Globus pallidus (tissue), 1 donor: ENCODE results near the gene PRCD.

ENCODE experiments used
- DNase-seq: peaks from one replicate; pipeline ENCODE4 v3.0.0-alpha.2; 2015; ENCODE audit warnings: low spot score

The PRCD gene

DNA sequence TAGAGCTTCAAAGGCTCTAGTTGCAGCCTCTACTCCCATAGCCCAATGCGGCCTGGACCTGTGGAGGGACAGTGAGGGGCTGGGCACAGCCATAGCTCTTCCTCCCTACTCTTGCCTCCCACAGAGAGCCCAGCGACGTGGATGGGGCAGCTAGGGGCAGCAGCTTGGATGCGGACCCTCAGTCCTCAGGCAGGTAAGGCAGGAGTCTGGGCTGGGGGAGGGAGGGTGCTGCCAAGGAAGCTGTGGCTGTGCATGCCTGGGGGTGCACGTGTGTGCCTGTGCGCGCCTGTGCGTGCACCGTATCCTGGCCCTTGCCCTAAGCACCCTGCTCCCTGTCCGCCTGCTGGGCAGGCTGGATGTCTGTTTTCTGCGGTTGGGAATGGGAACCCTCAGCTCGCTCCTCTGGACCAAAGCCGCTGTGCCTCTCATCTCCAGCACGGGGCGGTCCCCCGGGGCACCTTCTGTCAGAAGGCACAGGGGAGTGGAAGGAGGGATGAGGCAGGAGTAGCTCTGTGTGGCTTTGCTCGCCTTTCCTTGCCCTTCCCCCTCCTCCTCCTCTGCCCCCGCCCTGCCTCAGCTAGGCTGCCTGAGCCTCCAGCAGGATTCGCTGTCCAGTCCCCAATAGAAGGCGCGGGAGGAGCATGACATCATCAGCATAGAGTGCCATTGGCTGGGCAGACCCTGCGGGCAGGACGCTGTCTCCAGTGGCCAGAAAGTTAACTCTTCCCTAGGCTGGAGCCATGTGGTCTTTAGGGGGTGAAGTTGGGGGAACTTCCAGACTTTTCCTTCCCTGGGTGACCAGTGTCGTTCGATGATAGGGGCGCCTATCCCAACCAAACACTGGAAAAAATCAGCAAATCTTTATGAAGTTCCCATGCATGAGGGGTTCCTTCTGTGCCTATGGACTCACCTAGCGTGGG lies 797 bp downstream of the PRCD start:
- peak; percentile 98 for DNase-seq

DNA sequence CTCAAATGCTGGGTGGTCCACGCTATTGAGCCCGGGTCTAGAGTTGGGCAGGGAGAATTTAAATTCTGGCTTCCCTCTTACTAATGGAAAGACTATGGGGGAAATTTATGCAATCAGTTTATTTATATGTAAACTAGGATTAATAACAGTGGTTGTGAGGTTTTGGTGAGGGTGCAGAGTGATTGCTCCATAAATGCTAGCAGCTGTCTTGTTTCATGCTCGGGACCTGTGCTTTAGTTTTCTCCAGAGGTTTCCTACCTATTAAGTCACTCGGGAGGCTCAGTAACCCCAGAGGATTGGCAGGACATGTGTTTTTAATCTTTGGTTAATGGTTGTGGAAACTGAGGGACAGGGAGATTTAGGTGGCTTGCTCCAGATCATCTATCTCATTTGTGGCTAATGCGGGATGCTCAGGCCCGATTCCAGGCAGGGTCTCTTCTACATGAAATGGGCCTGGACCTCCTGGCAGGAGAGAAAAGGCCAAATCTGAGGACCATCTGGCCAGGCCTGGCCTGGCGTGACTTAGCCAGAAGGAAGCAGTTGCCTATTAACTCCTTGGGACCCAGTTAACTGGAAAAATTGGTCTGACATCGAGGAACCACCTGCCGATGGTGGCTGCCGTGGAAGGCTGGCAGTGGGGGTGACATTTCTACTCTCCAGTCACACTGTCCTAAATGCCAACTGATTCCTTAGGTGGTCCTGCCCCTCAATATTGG lies 2.1 kb downstream of the PRCD start:
- no peak for DNase-seq

DNA sequence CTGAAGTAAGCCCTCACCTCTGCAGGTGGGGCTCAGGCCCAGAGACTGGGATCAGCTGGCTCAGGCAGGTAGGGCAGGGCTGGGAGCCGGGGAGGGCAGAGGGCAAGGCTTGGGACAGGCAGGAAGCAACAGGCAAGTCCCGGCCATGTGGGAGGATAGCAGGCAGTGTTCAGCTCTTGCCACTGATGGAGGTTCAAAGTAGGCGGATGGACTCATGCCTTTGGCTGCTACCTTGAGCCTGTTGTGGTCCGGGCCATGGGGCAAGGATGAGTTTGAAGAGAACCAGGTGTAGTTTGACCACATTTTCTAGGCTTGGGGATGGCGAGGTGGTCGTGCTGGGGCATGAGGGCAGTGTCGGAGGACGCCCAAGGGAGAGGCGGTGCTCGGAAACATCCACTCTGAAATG lies 2.7 kb downstream of the PRCD start:
- no peak for DNase-seq

DNA sequence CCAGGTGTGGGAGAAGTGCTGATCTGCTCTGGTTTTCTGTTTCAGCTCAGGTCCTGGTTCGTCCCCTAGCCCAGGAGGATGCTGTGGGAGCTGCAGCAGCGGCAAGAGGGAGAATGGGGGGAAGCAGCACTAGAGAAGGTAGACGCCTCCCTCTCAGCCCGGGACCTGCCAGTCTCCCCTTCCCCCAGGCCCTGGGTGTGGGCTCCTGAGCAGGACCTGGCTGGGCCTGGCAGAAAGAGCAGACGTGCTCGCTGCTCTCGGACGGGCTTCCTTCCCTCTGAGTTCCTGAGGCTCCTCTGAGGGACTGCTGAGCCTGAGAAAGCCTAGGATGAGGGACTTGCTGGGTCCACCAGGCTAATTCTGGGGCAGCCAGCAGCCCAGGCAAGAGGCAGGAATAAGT lies 3.1 kb downstream of the PRCD start:
- DNase-seq = no peak

DNA sequence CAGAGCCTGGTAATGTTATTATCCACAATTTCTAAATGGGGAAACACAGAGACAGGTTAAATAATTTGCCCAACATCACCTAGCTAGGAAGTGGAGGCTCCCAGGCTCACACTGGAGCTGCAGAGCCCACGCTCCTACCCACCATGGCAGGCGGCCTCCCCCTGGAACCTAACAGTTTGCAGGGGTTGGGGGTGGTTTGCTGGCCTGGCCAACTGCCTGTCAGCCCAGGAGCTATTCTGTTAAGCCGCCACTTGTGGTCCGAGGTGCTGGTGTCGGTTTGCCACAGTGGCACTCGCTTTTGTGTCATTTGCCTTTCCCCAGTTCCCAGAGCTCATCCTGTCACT lies 3.6 kb downstream of the PRCD start:
- no peak for DNase-seq

DNA sequence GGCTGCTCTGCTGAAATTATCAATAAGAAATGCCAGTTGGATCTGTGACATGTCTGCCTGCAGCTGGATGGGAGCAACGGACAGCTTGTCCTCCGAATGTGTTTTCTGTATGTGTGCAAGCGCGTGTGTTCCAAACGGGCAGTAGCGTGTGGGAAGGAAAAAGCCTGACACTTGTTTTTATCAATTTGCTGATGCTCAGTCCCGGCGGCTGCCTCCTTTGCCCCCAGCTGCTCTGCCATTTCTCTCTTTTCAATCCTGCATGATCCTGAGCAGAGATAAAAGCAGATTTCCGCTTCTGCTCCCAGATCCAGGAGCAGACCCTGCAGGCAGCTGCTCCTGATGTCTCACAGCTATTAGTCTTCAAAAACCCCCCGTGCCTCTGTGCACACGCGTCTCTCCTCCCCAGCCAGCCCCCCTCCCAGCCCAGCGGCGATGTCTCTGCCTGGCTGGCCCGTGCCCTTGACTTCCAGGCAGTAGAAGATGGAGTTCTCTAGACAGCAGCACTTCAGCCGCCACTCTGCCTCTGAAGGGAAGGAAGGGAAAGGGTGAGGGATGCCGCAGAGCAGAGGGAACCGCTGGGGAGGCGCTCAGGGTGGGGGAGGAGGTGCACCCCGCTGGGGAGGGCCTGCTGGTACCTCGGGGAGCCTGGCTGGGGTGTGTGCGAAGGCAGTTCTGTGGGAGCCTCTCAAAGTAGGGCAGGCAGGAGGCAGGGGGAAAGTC lies 4.1 kb downstream of the PRCD start:
- peak; percentile 82 for DNase-seq

DNA sequence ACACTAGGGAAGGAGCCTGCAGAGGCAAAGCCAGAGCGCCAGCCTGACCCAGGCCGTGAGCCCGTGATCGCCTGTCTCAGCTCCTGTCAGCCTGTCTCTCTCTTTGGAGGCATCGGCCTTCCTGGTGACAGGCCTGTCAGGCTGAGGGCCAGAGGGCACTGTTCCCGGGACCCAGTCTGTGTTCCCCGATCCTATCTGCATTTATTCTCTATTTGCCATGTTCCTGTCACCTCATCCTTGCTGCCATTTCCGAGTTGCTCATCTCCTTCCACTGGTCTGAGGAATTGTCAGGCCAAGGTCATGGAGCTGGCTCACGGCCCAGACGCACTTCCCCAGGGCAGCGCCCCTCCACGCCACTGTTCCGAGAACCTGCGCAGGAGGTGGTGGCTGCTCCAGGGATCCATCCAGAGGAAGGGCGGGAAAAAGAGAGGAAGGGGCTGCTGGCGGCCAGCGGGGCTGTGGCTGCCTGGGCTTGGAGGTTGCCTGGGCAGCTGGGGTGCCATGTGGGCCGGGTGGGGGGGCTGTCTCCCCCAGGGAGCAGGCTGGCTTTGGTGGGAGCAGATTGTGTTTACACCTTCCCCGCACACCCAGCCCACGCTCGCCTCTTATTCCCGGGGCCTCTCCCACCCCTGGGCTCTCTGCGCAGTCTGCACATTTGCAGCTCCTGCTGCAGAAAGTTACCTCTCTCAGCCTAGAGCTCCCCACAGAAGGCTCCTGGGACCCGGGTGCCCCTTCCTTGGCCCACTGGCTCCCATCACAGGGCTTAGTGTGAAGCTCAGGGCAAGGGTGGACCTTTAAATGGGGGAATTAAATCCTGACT lies 4.9 kb downstream of the PRCD start:
- DNase-seq = no peak

DNA sequence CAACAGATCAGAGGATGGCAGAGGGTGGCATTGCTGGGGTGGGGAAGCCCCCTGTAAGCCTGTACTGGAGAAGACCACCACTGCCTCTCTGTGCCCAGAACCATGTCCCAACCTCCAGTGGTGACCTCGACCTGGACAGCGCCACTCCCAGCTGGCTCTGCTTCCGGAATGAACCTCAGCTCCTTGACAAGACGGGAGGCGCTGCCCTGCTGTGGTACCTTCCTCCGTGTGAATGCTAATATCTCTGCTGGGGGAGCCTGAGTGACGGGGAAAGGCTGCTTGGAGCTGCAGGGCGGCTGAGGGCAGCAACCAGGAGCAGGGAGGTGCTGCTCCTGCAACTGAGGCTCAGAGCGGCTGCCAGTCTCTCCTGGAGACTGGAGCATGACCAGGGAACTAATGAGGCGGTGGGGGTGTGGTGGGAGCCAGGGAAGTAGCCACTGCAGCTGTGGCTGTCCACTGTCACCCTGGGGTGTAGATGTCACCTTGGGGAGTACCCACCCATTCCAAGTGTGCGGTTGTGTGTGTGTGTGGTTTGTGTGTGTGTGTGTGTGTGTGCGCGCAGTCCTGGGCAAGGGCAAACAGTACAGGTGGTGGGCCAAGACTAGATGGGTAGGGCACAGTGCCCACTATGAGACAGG lies 6.2 kb downstream of the PRCD start:
- no peak for DNase-seq

DNA sequence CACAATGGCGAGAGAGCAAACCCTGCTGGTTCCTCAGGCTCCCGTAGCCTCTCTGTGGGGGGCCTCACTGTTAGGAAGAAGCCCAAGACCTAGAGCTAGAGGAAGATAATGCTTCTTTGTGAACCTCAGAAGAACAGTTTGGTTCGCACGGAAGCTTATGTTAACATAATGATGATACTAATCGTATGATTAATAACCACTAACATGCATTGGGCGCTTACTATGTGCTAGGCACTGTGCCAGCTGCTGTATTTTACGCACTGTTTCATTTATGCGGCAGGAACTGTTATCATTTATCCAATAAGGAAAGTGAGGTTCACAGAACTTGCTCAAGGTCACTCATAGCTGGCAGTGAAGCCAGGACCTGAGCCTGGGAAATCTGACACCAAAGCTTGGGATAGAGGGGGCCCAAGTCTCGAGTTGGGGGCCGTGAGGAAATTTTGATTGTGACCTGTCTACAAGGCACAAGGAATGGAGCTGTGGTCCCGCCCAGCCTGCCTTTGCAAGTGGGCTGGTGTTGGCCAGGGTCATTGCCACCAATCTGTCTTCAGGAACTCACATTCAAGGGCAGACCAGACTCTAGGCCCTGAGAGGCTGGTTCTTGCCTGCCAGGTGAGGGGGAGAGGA lies 6.8 kb downstream of the PRCD start:
- DNase-seq = no peak

DNA sequence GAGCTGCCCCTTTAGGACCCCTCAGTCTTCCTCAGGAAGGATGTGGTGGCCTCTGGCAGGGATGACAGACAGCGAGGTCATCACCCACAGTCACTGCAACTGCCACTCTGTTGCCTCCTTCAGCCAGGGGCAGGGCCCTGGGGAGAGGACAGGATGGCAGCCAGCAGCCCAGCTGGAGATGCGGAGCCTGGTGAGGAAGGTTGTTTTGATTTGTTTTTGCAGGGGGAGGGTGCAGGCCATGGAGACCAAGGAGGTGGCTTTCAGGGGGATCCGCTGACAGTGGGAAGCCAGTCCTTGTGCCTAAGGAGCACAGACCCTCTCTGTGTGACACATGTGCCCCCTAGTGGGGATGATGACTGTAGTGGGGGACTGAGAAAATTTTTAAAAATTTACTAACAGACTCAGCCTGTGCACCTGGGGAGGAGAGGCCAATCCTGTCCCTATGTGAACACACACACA lies 7.4 kb downstream of the PRCD start:
- peak; percentile 71 for DNase-seq

DNA sequence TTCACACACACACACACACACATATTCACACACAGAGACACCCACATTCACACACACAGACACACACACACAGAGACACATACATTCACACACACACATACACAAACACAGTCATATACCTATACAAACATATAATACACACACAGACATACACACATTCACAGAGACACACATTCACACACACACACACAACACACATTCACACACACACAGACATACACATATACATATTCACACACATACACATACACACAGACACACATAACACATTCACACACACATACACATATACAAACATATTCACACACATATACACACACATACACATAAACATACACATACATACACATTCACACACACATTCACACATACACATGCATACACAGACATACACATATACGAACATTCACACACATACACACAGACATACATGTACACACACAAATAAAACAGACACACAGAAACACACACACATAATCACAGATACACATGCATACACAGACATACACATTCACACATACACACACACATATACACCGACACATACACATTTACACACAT lies 7.9 kb downstream of the PRCD start:
- DNase-seq = no peak

DNA sequence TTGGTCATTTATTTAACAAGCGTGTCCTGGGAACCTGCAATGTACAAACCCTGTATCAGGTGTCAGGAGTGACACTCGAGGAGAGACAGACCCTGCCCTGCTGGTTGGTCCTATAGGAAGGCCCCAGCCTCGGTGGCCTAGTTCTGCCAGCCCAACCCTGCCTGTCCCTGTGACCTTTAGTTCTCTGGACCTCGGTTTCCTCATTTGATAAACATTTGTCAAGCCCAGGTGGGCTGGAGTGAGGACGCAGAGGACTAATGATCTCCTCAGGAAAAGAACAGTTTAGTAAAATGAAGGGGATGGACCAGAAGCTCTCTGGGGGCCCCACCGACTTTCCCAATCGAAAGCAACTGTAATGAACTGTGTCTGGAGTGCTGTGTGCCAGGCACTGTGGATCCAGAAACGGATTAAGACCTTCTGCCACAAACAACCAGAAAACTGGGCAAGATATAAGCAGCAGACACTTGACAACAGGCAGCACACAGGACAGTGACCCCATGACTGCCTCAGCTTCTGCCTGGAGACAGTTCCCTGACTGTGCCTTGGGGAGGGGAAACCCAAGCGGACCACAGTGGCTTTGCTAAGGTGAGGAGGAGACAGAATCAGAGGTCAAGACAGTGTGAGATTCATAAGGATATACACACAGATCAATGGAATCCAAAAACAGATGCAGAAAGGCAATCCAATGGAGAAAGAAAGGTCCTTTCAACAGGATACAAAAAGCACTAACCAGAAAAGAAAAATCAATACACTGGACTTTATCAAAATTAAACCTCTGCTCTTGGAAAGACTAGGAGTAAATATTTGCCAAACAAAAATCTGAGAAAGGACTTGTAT lies 8.8 kb downstream of the PRCD start:
- no peak for DNase-seq

DNA sequence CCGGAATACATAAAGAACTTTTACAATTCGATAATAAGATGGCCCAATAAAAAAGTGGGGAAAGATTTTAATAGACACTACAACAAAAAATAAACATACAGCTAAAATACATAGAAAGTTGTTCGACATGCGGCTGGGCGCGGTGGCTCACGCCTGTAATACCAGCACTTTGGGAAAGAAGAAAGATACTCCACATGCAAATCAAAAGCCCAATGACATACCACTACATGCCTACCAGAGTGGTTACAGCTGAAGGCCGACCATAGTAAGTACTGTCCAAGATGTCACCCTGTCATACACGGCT lies 9.3 kb downstream of the PRCD start:
- no peak for DNase-seq

DNA sequence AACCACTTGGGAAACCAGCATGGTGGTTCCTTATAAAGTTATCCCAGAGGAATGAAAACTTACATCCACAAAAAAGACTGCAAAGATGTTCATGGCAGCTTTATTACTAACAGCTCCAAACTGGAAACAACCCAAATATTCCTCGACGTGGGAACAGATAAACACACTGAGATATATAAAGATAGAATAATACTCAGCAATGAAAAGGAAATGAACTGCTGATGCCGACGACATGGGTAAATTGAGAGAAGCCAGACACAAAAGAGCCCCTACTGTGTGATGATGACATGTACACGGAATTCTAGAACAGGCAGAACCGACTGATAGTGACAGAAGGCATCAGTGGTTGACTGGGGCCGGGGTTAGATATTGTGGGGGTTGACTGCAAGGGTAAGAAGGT lies 9.7 kb downstream of the PRCD start:
- DNase-seq = no peak

DNA sequence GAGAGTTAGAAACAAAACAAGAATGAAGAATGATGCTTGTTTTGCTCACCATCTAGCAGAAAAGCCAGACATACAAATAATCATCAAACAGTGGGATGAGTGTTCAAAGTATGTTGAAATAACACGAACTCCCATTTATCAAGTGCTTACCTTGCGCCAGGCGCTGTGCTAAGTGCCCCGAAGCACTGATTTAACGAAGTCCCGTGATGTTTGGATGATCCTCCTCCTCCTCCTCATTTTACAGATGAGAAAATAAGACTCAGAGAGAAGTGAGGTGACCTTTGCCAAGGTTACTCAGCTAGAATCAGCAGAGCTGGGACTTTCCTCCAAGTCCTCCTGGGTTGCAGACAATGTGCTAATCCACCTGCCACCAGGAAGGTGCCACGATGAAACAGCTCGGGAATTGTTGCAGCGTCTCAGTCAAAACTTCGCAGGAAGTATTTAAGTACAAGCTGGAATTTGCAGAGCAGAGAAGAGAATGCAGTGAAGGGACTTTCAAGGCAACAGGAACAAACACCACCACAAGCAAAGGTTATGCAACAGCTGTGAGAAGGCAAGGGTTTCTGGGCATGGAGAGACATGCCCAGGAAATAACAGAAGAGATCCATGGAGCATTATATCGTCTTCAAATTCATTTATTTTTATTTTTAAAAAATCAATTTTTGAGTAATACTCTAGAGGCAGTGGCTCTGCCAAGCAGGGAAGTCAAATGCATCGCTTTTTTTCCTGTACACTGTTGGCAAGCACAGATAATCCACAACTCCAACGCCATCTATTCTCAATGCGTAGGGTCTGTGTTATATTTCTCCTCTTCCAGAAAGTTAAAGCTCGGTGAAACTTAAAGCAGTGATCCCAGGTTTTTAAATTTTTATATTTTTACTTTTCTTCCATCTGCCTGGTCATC lies 11.1 kb downstream of the PRCD start:
- no peak for DNase-seq

DNA sequence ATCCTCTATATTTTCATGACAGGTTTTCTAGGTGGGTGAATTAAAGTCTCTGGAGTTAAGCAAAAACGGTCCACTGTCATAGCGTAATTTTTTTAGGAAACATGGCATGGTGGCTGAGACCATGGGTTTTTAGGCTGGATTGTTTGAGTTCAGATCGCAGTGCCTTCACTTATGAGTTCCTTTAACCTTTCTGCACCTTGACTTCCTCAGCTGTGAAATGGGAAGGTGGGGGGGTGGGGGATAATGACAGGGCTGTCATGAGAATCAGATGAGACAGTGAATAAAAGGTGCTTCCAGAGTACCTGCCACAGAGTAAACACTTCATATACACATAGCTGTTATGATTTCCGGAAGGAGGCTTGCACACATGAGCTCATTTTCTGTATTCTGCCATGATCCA lies 11.8 kb downstream of the PRCD start:
- DNase-seq = no peak

DNA sequence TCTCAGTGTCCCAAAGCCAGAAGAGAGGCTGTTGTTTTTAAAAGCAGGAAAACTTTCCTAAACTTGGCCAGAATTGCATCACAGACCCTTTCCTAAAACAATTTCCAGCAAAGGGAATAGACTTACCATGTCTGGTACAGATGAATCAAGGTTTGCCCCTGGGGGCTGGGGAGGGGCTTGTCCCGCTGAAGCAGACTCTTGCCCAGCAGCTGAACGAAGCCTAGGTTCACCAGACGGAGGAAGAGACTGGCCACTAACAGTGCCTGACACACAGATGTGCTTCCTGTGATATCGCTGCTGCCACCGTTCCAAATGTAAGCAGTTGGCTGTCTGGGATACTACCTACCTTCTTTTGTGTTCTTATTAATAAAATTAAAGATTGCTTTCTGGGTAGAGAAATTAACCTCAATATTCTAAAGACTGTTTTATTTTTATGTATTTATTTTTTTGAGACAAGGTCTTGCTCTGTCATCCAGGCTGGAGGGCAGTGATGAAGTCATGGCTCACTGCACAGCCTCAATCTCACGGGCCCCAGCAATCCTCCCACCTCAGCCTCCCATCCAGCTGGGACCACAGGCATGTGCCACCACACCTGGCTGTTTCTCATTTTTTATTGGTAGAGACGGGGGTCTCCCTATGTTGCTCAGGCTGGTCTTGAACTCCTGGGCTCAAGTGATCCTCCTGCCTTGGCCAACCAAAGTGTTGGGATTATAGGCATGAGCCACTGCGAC lies 13.5 kb downstream of the PRCD start:
- no peak for DNase-seq

DNA sequence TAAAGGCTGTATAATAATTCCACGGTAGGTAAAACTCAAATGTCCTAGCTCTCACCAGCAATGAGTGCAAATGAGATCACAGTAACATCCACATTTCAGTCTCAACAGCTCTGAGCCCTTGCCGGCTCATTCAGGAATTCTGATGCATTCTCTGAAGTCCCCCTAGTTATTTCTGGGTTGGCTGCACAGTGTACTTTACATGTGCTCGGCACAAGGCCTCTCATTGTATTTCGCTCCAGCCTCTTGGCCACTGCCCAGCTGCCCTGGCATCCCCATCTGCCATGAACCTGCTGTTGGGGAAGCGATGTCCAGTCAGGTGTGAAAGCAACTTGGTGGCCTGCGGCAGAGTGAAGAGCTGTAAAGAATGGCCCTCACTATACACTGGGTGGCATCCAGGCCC lies 14.3 kb downstream of the PRCD start:
- DNase-seq = peak; percentile 81
